Lower leg skin (tissue), 4 donors: ENCODE results near the gene RTL5. TPM values are rescaled to one million over a fixed set of nuclear protein-coding genes. Genes with fewer than 3 reads are reported as not detected.

ENCODE experiments used
- DNase-seq, 2 donors: peaks; one replicate each; pipeline ENCODE4 v3.0.0-alpha.2; 2019; ENCODE audit warnings: low spot score in 2 of 2
- H3K4me3 ChIP-seq: fragments of 200-600 bp; sonication (generic); 2 replicates; pipeline ENCODE4 v1.5.1; 2017; ENCODE audit warnings: mild to moderate bottlenecking, low read depth; ENCODE audit not compliant: poor library complexity, severe bottlenecking
- POLR2A ChIP-seq, 2 donors: fragments of 450-650 bp; IDR thresholded peaks; one replicate each; pipeline ENCODE4 v1.6.1; 2016 to 2017; ENCODE audit warnings: antibody characterized with exemption in 2 of 2, mild to moderate bottlenecking in 1 of 2, moderate library complexity in 1 of 2
- WGBS, 2 donors: methylation state at CpG; one replicate each; pipeline ENCODE4 v1.1.5; 2018; 5-methylcytosine and 5-hydroxymethylcytosine counted together
- intact Hi-C: fragments of 100-400 bp; cut with DNase I; formaldehyde crosslinking; loops from one replicate; pipeline ENCODE4 v1.15.0; 2023; ENCODE audit warnings: low total_unique reads
- total RNA-seq, 4 donors: library from RNA; depleted of rRNA; stranded (reverse); fragments of >200 nt; gene quantifications; one replicate each; pipeline ENCODE4 v1.1.0, GENCODE V29; 2016
- TF ChIP-seq, protein P1 (sequence below), 3 donors: fragments of 450-650 bp; IDR thresholded peaks; one replicate each; pipeline ENCODE4 v1.5.1; 2016; ENCODE audit warnings: antibody characterized with exemption in 3 of 3, mild to moderate bottlenecking in 3 of 3, moderate library complexity in 2 of 3

Gene RTL5
- total RNA-seq, 4 donors from 2014 or later, result 0.46 to 1.9 (median 1.2) TPM

DNA sequence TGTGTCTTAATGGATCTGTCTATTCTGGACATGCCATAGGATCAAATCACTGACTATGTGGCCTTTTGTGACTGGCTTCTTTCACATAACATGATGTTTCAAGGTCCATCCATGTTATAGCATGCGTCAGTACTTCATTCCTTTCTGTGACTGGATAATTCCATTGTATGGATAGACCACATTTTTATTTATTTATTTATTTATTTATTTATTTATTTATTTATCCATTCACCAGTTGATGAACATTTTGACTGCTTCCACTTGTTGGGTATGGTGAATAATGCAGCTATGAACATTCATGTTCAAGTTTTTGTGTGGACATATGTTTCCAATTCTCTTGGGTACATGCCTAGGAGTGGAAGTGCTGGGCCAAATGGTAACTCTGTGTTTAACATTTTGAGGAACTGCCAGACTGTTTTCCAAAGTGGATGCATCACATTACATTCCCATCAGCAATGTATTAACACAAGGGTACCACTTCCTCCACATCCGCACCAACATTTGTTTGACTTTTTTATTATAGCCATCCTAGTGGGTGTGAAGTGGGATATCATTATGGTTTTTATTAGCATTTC lies 14.0 kb downstream of the RTL5 start:
- DNase-seq, result no peak
- H3K4me3 ChIP-seq, result no peak overlapping the region
- WGBS, 2 donors, result 93 to 96% methylated on average over 2 of the region's 2 CpGs
- TF ChIP-seq, protein P1, sequence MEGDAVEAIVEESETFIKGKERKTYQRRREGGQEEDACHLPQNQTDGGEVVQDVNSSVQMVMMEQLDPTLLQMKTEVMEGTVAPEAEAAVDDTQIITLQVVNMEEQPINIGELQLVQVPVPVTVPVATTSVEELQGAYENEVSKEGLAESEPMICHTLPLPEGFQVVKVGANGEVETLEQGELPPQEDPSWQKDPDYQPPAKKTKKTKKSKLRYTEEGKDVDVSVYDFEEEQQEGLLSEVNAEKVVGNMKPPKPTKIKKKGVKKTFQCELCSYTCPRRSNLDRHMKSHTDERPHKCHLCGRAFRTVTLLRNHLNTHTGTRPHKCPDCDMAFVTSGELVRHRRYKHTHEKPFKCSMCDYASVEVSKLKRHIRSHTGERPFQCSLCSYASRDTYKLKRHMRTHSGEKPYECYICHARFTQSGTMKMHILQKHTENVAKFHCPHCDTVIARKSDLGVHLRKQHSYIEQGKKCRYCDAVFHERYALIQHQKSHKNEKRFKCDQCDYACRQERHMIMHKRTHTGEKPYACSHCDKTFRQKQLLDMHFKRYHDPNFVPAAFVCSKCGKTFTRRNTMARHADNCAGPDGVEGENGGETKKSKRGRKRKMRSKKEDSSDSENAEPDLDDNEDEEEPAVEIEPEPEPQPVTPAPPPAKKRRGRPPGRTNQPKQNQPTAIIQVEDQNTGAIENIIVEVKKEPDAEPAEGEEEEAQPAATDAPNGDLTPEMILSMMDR (IDR thresholded peaks at IDR 0.05), result no peak
- no peak for TF ChIP-seq POLR2A (IDR thresholded peaks at IDR 0.05)
- intact Hi-C loops, result no loop called here

DNA sequence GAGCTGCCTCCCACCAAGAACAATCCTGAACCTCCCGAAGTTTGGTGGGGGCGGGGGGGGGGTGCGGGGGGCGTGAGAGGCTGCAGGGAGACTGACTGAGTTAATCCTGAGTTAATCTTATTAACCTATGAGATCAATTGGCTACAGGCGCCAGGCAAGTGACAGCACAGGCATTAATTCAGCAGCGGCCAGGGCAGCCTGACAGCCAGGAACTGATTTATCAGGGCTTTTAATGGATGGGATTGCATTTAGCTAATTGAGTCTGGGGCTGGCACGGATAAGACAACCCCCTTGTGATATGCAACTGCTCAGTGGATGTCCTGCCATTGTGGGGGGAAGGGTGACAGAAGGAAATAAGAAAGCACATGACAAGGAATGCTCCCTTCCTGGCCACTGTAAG lies 16.3 kb downstream of the RTL5 start:
- no peak overlapping the region for H3K4me3 ChIP-seq
- 44 to 50% methylated on average over 7 of the region's 7 CpGs for WGBS, 2 donors
- intact Hi-C loops, result no loop called here
- DNase-seq, result peak in 1 of 2 donors; percentile 29
- no peak for TF ChIP-seq POLR2A (IDR thresholded peaks at IDR 0.05)
- TF ChIP-seq, protein P1 (IDR thresholded peaks at IDR 0.05), result no peak

- WGBS, 2 donors, result 68 to 85% methylated on average over 4 of the region's 4 CpGs
- TF ChIP-seq, protein P1 (IDR thresholded peaks at IDR 0.05), result no peak
- no peak for TF ChIP-seq POLR2A (IDR thresholded peaks at IDR 0.05)
These were observed 16.9 kb downstream of the RTL5 start for GRCh38 chrX:72114807-72115206.

GRCh38 chrX:72114306-72114705 lies 17.4 kb downstream of the RTL5 start:
- peak in 1 of 2 donors; percentile 60 for DNase-seq
- intact Hi-C loops, result no loop called here
- no peak overlapping the region for H3K4me3 ChIP-seq
- TF ChIP-seq, protein P1 (IDR thresholded peaks at IDR 0.05), result no peak
- no peak for TF ChIP-seq POLR2A (IDR thresholded peaks at IDR 0.05)
- WGBS, 2 donors, result 71 to 77% methylated on average over 6 of the region's 6 CpGs

More at GRCh38 chrX:72114807-72115206, 16.9 kb downstream of the RTL5 start:
- intact Hi-C loops, result no loop called here
- H3K4me3 ChIP-seq, result no peak overlapping the region
- DNase-seq, result peak in 1 of 2 donors; percentile 42

DNA sequence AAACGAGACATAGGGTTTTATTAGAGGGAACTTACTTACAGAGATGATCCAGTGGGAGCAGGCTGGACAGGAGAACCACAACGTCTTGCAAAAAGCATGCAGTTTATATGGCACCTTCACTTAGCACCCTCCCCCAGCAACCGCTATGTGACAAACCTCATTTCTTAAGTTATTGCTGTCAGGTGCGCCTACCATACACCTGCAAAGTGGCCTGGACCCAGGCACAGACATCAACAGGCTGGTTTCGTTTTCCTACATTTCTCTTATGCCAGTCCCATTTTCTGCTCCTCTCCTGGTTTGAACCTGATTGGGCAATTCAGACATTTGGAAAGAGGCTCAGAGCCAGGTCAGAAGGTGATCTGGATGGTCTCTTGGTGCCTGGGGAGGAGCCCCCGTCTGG lies 18.3 kb downstream of the RTL5 start:
- no peak overlapping the region for H3K4me3 ChIP-seq
- TF ChIP-seq, protein P1 (IDR thresholded peaks at IDR 0.05), result no peak
- TF ChIP-seq POLR2A (IDR thresholded peaks at IDR 0.05), result no peak
- intact Hi-C loops, result no loop called here
- DNase-seq, result no peak
- 77 to 94% methylated on average over 6 of the region's 6 CpGs for WGBS, 2 donors
